ENCODE data around the gene TRMT10A.
A peak's percentile ranks its signal among the peaks of the same experiment; 100 is the strongest.

Gene TRMT10A, protein sequence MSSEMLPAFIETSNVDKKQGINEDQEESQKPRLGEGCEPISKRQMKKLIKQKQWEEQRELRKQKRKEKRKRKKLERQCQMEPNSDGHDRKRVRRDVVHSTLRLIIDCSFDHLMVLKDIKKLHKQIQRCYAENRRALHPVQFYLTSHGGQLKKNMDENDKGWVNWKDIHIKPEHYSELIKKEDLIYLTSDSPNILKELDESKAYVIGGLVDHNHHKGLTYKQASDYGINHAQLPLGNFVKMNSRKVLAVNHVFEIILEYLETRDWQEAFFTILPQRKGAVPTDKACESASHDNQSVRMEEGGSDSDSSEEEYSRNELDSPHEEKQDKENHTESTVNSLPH

DNA sequence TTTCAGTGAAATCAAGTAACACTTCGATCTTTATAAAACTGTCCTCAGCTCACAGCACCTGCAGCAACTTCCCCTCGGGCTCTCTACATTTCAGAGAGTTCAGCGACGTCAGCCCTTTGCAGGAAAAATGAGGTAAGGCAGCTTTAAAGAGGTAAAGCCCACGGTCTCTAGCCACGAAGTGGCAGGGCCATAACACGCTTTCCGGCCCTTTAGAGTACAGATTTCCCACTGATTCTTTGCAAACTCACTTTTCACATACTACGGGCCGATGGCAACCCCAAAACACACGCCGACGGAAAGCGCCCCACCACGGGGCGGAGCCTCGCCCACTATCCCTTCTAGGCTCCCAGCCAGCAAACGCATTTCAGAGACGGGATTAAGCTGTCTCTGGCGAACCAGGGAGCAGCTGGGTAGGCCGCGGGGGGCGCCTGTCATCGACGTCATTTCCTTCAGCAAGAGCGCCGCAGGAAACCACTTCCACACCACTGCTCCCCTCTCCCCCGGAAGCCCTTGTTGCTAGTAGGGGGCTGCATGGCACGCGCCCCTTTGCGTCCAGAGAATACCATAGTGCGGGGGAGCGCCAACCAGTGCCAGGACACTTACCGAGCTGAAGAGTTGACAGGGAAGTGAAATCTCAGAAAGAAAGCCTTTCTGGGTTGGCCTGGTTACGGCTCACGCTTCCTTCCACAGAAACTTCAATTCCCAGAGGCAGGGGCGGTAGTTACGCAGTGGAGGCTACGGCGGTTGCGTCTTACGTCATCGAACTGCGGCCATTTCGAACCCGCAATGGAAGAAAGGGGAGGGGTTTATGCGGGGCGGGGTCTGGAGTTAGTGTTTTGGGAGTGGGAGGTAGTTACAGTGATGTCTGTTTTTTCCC, at the start of gene TRMT10A:
TSS of gene TRMT10A (minus strand) at position 730 of the 877 bp plus-strand sequence. CDS start 4,701 bp downstream, outside the sequence.
- peak; percentile 80 for DNase-seq

DNA sequence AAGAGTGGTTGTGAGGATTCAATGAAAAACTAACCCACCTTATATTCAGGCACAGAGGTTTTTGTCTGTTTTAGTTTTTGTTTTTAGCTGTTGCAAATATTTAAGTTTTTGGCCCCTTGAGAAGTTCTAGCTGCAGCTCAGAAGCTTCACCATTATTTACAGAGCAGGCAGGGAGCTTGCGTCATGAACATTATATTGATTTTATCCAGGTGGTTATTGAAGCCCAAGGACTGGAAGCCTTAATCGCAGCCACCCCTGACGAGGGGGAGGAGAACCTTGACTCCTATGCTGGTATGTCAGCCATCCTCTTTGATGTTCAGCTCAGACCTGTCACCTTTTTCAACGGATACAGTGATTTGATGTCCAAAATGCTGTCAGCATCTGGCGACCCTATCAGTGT, 48.9 kb upstream of the TRMT10A start:
- no peak for DNase-seq

DNA sequence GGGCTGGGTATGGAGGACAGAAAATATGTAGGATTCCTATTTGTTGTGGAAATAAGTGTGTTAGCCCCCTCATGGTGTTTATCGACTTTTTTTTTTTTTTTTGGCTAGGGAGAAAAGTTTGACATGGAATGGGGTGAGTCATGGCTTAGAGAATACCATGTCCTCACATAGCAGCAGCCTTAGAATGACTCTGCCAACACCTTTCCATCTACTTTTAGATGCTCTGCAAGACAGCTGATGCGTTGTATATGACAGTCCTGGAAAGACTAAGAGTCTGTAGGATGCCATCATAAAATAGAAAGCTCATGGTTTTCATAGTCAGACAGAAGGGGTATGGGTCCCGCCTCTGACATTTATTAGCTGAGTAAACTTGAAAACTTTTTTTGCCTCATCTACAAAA, 48.4 kb upstream of the TRMT10A start:
- no peak for DNase-seq

DNA sequence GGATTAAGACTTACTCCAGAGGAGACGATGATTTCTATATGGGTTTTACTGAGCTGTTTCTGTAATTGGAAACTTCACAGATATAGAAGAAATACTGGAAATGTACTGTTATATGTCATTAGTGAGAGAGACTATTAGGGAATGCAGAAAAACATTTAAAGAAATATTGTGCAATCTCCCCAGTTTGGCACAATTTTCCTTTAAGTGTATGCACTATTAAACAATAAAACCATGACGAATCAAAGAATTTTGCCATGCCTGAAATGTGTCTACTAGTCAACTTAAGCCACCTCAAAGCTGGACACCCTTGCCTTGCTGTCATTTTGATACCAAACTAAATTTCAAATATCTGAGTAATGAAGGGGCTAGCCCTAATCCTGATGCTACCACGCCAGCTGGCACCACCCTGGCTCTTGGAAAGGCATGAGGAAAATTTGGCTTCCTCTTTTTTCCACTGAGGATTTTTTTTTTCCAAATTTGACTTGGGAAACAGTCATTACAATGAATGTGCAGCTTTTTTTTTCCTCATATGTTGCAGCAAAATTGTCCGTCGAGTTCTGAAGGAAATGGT, 46.9 kb upstream of the TRMT10A start:
- DNase-seq = no peak

DNA sequence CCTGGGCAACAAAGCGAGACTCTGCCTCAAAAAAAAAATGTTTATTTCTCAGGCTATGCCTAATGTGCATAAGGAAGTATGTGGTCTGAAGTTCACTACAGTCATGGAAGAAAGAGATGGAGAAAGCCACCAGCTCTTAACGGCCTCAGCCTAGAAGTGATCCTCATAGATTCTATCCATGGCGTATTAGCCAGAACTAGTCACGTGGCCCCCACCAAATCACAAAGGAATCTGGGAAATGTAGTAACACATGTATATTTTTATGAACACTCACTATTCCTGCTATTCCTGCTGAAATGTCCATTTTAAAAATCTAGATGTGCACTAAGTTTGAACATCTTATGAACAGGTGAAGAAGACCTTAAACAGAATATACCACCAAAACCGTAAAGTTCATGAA, 44.6 kb upstream of the TRMT10A start:
- no peak for DNase-seq

DNA sequence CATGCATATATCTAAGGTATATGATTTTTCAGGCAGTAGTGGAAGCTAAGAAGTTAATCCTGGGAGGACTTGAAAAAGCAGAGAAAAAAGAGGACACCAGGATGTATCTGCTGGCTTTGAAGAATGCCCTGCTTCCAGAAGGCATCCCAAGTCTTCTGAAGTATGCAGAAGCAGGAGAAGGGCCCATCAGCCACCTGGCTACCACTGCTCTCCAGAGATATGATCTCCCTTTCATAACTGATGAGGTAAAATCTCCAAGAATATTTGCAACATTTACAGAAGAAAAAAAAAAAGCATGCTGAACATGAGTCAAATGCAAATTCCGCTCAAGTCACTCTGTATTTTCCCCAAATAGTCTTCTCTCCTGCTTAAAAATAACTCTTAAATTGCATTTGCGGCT, 42.9 kb upstream of the TRMT10A start:
- DNase-seq = no peak

DNA sequence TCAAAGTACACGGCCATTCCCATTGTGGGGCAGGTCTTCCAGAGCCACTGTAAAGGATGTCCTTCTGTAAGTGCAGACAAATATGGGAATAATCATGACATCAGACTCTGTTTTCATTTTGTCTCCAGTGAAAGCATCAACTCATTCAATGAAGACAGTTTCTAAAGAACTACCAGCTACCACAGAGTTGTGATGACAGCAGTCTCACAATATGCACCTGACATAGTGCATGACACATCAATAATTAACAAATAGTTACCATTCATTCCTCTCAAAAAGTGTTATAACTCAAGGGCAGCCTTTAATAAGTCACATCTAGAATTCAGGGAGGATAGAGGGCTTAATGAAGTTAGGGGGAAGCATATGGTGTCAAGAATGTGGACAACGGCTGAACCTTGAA, 31.0 kb upstream of the TRMT10A start:
- DNase-seq = no peak

DNA sequence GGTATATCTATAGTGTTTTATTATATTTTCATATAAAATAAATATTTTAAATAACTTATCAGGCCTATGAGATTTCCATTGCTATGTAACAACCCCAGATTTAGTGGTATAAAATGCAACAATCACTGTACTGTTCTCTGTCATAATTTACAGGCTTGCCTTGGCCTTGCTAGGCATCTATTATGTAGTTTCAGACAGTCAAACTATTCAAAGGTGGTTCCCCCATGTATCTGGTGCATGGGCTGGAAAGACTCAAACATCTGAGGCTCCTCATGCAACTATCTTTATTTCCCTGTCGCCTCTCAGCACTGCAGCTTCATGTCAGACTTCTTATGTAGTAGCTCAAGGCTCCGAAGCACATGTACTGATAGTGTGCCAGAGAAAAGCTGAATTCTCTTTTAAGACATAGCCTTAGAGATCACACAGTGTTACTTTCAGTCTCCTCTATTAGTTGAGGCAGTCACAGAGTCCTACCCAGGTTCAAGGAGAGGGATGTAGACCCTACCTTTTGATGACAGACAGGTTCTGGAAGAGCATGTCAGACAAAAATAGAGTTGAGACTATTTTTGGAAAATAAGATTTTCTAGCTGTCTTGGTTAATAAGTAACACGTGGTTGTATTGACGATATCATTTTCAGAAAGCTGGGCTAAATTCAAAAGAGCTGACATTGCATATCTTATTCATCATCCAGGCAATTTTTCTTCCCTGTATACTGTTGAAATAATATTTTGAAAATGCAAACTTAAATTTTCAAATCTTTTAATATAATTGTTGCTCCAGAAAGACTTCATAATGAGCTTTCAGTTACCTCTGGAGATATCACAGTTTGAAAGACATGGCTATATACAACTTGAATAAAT, 30.2 kb upstream of the TRMT10A start:
- no peak for DNase-seq

DNA sequence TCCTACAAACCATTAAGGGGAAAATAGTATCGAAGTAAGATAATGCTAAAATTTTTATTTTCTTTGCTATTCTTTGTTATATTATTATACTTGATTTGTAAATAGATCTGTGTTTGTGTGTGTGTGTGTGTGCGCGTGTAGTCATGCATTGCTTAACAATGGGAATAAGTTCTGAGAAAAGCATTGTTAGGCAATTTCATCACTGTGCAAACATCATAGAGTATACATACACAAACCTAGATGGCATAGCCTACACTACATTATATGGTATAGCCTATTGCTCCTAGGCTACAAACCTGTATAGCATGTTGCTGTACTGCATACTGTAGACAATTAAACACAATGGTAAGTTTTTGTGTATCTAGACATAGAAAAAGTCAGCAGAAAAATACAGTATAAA, 27.9 kb upstream of the TRMT10A start:
- DNase-seq = no peak

DNA sequence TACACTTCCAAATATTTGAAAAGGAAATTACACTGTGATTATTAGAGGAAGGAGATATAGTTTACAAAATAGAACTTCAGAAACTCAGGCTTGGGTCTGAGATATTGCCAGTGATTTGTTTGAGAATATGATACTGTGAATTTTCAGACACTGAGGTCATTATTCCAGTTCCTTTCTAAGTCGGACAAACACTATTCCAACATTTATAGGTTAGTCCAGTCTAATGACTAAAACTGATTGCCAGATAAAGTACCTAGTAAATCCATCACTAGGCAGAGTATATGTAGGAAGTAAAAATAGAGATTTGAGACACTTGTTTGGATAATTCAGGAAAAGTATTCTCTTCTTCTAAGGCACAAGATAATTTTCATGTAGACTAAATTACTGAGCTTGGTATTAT, 24.0 kb upstream of the TRMT10A start:
- no peak for DNase-seq

DNA sequence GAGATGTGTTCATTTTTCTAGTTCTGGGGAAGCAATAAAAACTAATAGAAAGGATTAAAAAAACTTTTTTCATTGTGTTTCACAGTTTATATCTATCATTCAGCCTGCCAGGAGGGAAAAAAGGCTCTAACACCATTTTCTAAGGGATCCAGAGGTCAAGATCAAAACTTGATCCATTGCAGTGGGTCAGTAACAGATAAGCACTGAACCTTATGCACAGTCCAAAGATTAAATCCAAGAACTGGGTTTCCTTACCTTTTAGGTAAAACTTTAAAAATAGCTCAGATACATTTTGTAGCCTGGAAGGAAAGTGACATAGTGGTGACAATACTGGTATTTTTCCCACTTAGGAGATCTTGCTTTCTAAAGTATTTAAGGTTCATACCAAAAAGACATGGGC, 23.5 kb upstream of the TRMT10A start:
- no peak for DNase-seq

DNA sequence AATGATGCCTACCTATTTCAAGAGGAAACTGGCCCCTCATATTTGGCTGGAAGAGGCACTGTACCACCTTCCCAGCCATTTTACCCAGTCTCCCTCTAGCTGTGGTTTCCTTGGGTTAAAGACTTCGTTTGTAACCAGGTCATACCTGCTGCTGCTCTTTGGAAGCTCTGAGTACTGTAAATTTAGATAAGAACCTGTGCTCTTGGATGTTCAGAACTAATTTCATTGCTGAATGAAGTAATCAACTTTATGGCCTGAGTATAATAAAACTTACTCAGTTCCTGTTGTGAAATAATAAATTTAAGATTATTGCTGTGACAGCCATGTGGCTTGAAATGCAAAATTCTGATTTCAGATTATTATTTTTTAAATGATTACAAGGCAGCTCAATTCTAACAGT, 23.0 kb upstream of the TRMT10A start:
- no peak for DNase-seq

DNA sequence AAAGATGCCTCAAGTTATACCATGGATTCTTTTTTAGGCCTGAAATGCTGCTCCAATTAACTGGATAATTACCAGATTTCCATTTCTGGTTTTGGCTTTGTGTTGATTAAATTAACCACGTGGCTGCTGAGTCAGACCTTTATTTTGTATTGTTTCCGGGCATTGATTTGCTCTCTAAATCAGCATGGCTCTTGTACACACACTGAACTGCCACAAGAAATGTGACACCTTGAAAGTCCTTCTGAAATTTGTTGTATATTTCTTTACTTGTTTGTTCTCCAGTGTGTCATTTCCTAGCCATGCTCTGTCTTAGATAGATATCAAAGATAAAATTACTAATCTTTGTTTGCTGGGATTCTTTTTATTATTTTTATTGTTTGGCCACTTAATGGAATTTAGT, 22.5 kb upstream of the TRMT10A start:
- DNase-seq = no peak

DNA sequence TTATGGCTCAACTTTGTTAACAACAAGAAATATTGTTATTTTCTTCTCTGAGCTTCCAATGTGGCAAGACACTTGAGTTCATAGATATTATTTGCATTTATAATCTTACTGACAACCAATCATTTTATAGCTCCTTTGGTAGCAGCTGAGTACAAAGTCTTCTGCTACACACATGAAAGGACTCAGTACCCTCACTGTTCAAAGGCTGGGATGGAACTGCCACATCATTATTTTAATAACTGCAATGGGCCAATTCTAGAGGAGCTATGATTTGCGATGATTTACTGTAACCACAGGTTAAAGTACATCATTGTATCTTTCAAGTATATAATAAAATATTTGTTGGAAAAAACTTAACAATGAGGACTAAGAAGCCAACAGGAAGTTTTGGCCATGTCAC, 21.7 kb upstream of the TRMT10A start:
- DNase-seq = no peak

DNA sequence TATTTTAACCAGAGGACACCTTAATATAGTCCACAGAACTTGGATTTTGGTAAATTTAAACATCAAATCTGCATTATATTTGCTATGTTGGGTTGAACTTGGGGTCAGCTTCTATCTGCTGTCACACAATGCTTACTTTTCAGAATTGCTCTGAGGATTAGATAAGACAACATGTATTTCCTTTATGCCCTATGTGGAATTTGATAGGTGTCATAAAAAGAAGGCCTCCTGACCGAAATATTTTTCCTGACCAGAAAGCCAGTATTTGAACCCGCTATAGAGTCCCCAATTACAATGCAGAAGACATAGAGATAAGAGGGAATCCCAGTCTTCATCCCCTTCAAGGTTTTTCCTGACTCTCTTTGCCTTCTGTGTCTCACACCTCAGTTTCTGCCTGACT, 14.9 kb upstream of the TRMT10A start:
- no peak for DNase-seq

DNA sequence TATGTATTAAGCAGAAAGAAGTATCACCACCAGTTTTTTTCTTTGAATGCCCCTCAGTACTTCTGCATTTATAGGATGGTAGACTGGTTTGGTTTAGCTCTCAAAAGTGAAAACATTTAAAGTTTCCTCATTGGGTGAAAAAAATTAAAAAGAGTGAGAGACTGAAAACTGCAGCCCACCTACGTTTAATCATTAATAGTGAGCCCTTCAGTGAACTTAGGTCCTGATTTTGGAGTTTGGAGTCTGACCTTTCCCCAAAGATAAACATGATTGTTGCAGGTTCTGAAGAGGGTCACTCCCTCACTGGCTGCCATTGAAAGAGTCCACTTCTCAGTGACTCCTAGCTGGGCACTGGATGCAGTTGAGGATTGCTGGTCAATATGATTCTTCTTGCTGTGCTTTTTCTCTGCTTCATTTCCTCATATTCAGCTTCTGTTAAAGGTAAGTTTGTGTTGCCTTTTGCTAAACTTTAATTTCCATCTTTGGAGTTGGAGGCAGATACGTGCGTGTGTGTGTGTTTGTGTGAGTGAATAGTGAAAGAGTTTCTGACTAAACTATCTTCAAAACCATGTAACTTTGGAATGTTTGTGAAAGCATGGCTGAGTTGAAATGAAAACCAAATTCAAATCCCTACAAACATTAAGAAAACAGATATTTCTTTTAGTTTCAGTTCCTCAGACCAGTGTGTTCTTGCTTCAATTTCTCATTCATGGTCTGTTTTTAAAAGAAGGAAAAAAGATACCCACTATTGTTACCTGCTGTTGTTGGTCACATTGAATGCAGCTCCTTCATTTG, 10.9 kb upstream of the TRMT10A start, which contains the start of gene MTTP:
TSS of gene MTTP (plus strand) at position 295 of the 795 bp plus-strand sequence. CDS start at position 381, 86 bp downstream.
- DNase-seq = no peak

DNA sequence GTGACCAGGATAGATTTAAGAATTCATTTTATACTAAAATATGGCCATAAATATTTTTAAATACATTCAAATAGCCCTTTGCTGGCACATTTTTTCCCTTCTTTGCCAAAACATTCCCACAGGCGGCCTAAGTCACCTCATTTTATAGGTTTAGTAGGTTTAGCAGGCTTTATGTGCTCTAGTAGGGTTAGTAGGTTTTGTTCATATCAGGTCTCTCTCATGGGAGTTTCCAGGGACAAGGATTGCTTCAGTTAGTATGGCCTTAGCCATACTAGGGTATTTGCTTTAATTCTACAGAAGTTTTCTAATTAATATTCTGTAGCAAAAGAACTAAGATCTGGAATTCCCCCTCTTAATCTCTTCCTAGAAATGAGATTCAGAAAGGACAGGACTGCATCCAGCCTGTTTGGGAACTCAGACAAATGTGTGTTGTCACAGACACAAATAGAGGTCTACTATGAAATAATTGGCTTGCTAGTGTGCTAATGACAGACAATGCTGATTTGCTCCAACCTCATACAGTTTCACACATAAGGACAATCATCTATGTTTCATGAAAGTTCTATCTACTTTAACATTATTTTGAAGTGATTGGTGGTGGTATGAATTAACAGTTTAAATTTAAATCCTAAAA, 10.0 kb upstream of the TRMT10A start:
- no peak for DNase-seq

DNA sequence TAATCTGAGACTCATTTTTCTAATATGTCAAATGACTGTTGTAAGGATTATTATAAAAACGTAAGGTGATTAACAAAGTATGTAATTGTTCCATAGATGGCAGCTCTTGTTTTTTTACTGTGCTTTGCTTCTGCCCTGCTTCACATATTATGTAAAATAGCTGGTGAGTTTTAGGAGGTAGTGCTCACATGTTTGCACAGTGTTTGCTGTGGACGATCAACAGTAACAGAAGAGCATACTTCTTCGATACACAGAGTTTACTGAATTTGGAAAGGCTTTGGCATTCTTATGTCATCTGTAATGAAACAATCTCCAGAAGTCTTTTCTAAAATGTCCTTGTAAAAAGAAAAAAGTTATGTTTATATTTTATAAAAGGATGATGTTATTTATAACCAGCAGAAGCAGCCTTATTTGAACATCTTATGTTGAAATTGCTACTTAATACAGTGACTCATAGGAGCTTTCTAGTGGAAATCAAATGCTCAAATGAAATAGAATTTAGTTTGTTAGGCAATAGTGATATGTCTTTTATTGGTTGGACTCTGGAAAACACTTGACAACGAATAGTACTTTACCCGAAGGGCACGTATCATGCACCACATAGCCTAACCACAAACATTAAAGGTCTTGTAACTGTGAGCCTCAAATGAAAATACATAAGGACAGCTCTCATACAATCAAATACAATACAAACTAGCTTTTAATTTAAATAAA, 8.8 kb upstream of the TRMT10A start:
- no peak for DNase-seq

DNA sequence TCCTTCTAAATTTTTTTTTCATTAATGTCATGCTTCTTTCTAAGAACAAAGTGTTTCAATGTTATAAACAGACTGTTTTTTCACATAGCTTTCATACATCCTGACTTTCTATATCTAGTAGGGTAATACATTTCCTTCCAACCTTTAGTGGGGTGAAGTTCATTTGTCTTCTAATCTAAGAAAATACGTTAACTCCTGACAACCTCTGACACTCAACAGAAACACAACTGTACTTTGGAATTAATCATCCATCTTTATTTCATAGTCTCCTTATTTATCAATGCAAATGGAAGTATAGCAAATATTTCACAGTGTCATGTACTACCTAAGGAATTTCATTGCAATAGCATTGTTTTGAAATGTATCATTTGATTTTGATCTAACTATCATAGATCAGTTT, 8.0 kb upstream of the TRMT10A start:
- no peak for DNase-seq

DNA sequence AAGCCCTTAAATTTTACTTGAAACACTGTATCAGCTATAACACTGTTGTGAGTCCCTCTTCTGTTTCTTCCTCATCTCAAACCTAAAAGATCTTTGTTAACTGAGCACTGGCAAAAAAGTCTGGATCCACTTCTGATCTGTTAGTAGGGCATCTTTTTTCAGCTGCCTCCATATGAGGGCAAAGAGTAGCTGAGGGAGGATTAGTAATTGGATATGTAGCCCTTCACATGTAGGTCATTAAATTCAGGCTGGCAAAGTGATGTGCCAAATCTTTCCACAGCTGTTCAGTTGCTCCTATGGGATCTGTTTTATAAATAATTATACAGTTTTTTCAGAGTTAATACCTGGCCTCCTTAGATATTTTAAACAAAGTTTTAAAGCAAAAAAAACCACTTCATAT, 1.1 kb upstream of the TRMT10A start:
- DNase-seq = no peak

DNA sequence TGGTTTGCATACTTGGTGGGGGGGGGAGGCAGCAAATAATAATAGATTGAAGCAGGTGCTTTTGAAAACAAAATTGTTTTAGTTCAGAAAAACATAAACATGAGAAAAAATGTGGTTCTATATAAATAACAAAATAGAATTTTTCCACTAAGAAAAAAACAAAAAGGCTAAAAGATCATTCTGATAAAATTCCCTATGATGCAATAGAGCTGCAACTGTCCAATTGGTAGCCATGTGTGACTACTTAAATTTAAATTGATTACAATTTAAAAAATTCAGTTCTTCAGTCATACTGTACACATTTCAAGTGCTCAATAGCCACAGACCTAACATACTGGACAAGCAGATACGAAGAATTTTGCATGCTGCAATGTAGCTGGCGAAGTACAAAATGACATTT, 11.0 kb downstream of the TRMT10A start:
- DNase-seq = no peak

Data from NCI-H187 treated with DMSO at 0.1 percent for 48 hours (cell line).